Caco-2 (cell line): ENCODE results near the gene PLS3. TPM values are rescaled to one million over a fixed set of nuclear protein-coding genes. Genes with fewer than 3 reads are reported as not detected.

ENCODE experiments used
- BruUV-seq: library from RNA; stranded (reverse); fragments of 400-500 nt; replicated peaks from 2 replicates; lab custom pipeline; 2021; lab: Mats Ljungman, UMichigan
- CTCF ChIA-PET: fragments of 300-600 bp; sonication (Branson Sonifier 250); formaldehyde crosslinking; loops from one replicate; lab custom pipeline; 2022; ENCODE audit warnings: antibody characterized with exemption; lab: Charles Lee
- POLR2A ChIA-PET: fragments of 300-600 bp; sonication (Branson Sonifier 250); formaldehyde crosslinking; loops from one replicate; lab custom pipeline; 2022; ENCODE audit warnings: antibody characterized with exemption; lab: Charles Lee
- DNase-seq, 2 experiments: peaks; one replicate each; pipeline versions ENCODE4 v3.0.0 to v3.0.0-alpha.2; 2020 to 2022
- H3K27me3 ChIP-seq: replicated peaks from 2 replicates; pipeline ENCODE4 v1.6.0; 2011; ENCODE audit warnings: low read length; ENCODE audit not compliant: control insufficient read depth, insufficient read depth
- H3K36me3 ChIP-seq: 2 replicates; pipeline ENCODE4 v1.5.1; 2011; ENCODE audit warnings: low read length; ENCODE audit not compliant: control insufficient read depth, insufficient read depth
- H3K4me1 ChIP-seq: fragments of 250-450 bp; sonication (Bioruptor Pico); 2 replicates; pipeline ENCODE4 v1.5.1; 2020; ENCODE audit warnings: mild to moderate bottlenecking
- H3K4me3 ChIP-seq: 2 replicates; pipeline ENCODE4 v1.5.1; 2011; ENCODE audit warnings: low read depth, mild to moderate bottlenecking, control low read depth, low read length
- H3K9me3 ChIP-seq: fragments of 250-450 bp; sonication (Bioruptor Pico); 2 replicates; pipeline ENCODE4 v1.5.1; 2020; ENCODE audit warnings: mild to moderate bottlenecking, moderate library complexity
- H3K27ac Mint-ChIP-seq: one replicate; pipeline ENCODE4 v1.8.0; 2022; ENCODE audit warnings: mixed read lengths; ENCODE audit not compliant: unreplicated experiment
- H3K27me3 Mint-ChIP-seq: one replicate; pipeline ENCODE4 v1.8.0; 2022; ENCODE audit warnings: mixed read lengths; ENCODE audit not compliant: insufficient read depth, unreplicated experiment
- H3K36me3 Mint-ChIP-seq: one replicate; pipeline ENCODE4 v1.8.0; 2022; ENCODE audit warnings: mild to moderate bottlenecking, mixed read lengths; ENCODE audit not compliant: insufficient read depth, unreplicated experiment
- H3K4me1 Mint-ChIP-seq: one replicate; pipeline ENCODE4 v1.8.0; 2022; ENCODE audit warnings: low read depth, mixed read lengths; ENCODE audit not compliant: unreplicated experiment
- H3K4me3 Mint-ChIP-seq: one replicate; pipeline ENCODE4 v1.8.0; 2022; ENCODE audit warnings: mild to moderate bottlenecking, moderate library complexity, mixed read lengths; ENCODE audit not compliant: unreplicated experiment
- H3K9me3 Mint-ChIP-seq: one replicate; pipeline ENCODE4 v1.8.0; 2022; ENCODE audit warnings: mixed read lengths; ENCODE audit not compliant: unreplicated experiment
- intact Hi-C: fragments of 100-400 bp; cut with micrococcal nuclease; formaldehyde crosslinking; loops from one replicate; pipeline ENCODE4 v1.10.0; 2022; ENCODE audit not compliant: unreplicated experiment
- total RNA-seq: library from RNA; stranded (reverse); gene quantifications from 2 replicates; pipeline ENCODE4 v1.2.3, GENCODE V29; 2022
- TF ChIP-seq, protein P1 (sequence below), 2 experiments: fragments of 200-600 bp in 1 of 2; IDR thresholded peaks; 1 replicate in 1 of 2; 2 replicates in 1 of 2; pipeline versions ENCODE4 v1.5.1 to v1.8.0; 2011 to 2022; ENCODE audit warnings: antibody characterized with exemption in 1 of 2, control low read depth in 1 of 2, inconsistent platforms in 1 of 2, low read depth in 1 of 2, low read length in 1 of 2, mild to moderate bottlenecking in 1 of 2, moderate library complexity in 1 of 2; ENCODE audit not compliant: insufficient read depth in 1 of 2, severe bottlenecking in 1 of 2, unreplicated experiment in 1 of 2

PLS3 gene
- total RNA-seq, 1 experiment from 2014 or later, result 213 TPM

DNA sequence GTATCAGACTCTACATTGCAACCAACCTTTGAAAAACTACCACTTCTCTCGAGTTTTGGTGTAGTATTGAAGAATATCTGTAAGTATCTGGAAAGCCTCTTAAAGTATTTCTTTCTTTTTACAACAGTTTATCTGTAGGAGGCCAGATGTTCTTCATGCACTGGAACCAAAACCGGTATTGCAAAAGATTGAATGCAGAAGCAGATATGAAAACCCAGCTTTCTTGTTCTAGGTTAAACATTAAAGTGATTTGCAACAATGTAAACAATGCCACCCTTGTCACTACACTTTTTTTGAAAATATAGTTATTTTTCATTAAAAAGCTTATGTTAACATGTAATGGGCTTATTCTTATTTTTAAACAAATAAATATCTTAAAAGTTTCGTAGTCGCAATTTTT, 27.2 kb downstream of the PLS3 start:
- Mint-ChIP-seq H3K27me3 (no peaks in the 10 kb centered on the region), H3K27ac (no peak overlapping the region), H3K36me3 (no peaks in the 10 kb centered on the region), H3K4me1 (no peaks in the 10 kb centered on the region), H3K4me3 (no peak overlapping the region), H3K9me3 (no peaks in the 10 kb centered on the region)
- intact Hi-C loops, result no loop called here
- ChIA-PET POLR2A (no interaction called here), CTCF (no interaction called here)
- TF ChIP-seq, protein P1, sequence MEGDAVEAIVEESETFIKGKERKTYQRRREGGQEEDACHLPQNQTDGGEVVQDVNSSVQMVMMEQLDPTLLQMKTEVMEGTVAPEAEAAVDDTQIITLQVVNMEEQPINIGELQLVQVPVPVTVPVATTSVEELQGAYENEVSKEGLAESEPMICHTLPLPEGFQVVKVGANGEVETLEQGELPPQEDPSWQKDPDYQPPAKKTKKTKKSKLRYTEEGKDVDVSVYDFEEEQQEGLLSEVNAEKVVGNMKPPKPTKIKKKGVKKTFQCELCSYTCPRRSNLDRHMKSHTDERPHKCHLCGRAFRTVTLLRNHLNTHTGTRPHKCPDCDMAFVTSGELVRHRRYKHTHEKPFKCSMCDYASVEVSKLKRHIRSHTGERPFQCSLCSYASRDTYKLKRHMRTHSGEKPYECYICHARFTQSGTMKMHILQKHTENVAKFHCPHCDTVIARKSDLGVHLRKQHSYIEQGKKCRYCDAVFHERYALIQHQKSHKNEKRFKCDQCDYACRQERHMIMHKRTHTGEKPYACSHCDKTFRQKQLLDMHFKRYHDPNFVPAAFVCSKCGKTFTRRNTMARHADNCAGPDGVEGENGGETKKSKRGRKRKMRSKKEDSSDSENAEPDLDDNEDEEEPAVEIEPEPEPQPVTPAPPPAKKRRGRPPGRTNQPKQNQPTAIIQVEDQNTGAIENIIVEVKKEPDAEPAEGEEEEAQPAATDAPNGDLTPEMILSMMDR (IDR thresholded peaks at IDR 0.05; ENCODE audit: insufficient read depth in 1 of 2, low read depth in 1 of 2, low read length in 1 of 2, severe bottlenecking in 1 of 2, unreplicated experiment in 1 of 2), result no peak
- Histone ChIP-seq H3K4me1 (peaks cover 24% of the 10 kb centered on the region), H3K4me3 (no peak overlapping the region), H3K9me3 (no peaks in the 10 kb centered on the region), H3K36me3 (no peaks in the 10 kb centered on the region), H3K27me3 (no peaks in the 10 kb centered on the region)
- DNase-seq, result peak in 1 of 2 experiments; percentile 8
- BruUV-seq, result no TSS peak

GRCh38 chrX:115589419-115589818, 28.4 kb downstream of the PLS3 start:
- Histone ChIP-seq H3K4me1 (peaks cover 23% of the 10 kb centered on the region), H3K36me3 (no peaks in the 10 kb centered on the region), H3K27me3 (no peaks in the 10 kb centered on the region), H3K9me3 (no peaks in the 10 kb centered on the region), H3K4me3 (no peak overlapping the region)
- no peaks in the 10 kb centered on the region for H3K27me3 Mint-ChIP-seq
- CTCF ChIA-PET, result no interaction called here
- H3K9me3 Mint-ChIP-seq, result no peaks in the 10 kb centered on the region
- TF ChIP-seq, protein P1 (IDR thresholded peaks at IDR 0.05; ENCODE audit: insufficient read depth in 1 of 2, low read depth in 1 of 2, low read length in 1 of 2, severe bottlenecking in 1 of 2, unreplicated experiment in 1 of 2), result no peak
- H3K4me1 Mint-ChIP-seq, result no peaks in the 10 kb centered on the region
- intact Hi-C loops, result no loop called here
- H3K27ac Mint-ChIP-seq, result no peak overlapping the region
- BruUV-seq, result no TSS peak
- no peak overlapping the region for H3K4me3 Mint-ChIP-seq
- no peaks in the 10 kb centered on the region for H3K36me3 Mint-ChIP-seq
- POLR2A ChIA-PET, result no interaction called here
- no peak for DNase-seq

DNA sequence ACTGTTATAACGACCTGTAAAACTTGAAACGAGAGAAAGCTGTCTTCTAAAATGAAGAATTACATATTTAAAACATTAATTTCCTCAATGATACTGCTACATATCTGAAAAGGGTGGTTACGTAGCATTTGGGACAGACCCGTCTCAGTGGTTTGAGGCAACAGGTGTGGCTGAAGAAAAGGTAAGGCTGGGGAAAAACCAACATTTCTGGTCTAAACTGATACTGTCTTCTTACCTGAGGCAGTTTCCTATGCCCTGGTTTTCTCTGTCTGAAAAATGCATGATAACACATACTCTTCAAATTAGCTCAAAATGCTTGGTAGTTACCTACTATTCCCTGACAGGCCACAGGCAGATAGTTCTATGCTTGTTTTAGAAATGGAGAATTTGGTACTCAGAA, 30.4 kb downstream of the PLS3 start:
- Mint-ChIP-seq H3K27me3 (no peaks in the 10 kb centered on the region), H3K4me3 (no peak overlapping the region)
- POLR2A ChIA-PET, result no interaction called here

More for the DNA sequence above, 30.4 kb downstream of the PLS3 start:
- TF ChIP-seq, protein P1 (IDR thresholded peaks at IDR 0.05; ENCODE audit: insufficient read depth in 1 of 2, low read depth in 1 of 2, low read length in 1 of 2, severe bottlenecking in 1 of 2, unreplicated experiment in 1 of 2), result no peak
- no peaks in the 10 kb centered on the region for H3K9me3 ChIP-seq
- H3K4me1 ChIP-seq, result peaks cover 23% of the 10 kb centered on the region
- H3K36me3 ChIP-seq, result no peaks in the 10 kb centered on the region
- Mint-ChIP-seq H3K4me1 (no peaks in the 10 kb centered on the region), H3K27ac (peak overlapping the region; percentile 34), H3K36me3 (no peaks in the 10 kb centered on the region), H3K9me3 (no peaks in the 10 kb centered on the region)
- intact Hi-C loops, result no loop called here
- no peak overlapping the region for H3K4me3 ChIP-seq
- CTCF ChIA-PET, result no interaction called here
- BruUV-seq, result no TSS peak
- H3K27me3 ChIP-seq, result no peaks in the 10 kb centered on the region
- DNase-seq, result no peak
